Vagina (tissue), 2 donors: ENCODE results near the gene CRISP2.

Source experiments
- CTCF ChIP-seq, 3 experiments: fragments of 450-650 bp in 2 of 3; fragments of 200-600 bp in 1 of 3; sonication (generic) in 1 of 3; IDR thresholded peaks; one replicate each; pipeline ENCODE4 v1.5.1; 2017 to 2019; ENCODE audit warnings: antibody characterized with exemption in 3 of 3, mild to moderate bottlenecking in 2 of 3, moderate library complexity in 2 of 3
- POLR2A ChIP-seq, 2 donors: fragments of 450-650 bp; IDR thresholded peaks; one replicate each; pipeline ENCODE4 v1.6.1; 2017; ENCODE audit warnings: antibody characterized with exemption in 2 of 2, mild to moderate bottlenecking in 2 of 2, moderate library complexity in 2 of 2
- POLR2AphosphoS5 ChIP-seq, 2 donors: sonication (generic); formaldehyde crosslinking; IDR thresholded peaks; one replicate each; pipeline ENCODE4 v1.9.0; 2017; ENCODE audit warnings: antibody characterized with exemption in 2 of 2, mild to moderate bottlenecking in 2 of 2, low read depth in 1 of 2; ENCODE audit not compliant: insufficient read depth in 1 of 2

GRCh38 chr6:49653942-49654341 is 59.4 kb downstream of the CRISP2 start:
- TF ChIP-seq POLR2AphosphoS5 (IDR thresholded peaks at IDR 0.05; ENCODE audit: insufficient read depth in 1 of 2, low read depth in 1 of 2) (no peak), CTCF (IDR thresholded peaks at IDR 0.05) (no peak), POLR2A (IDR thresholded peaks at IDR 0.05) (no peak)
